GM18511 (cell line): ENCODE results near the gene ARHGAP24.
"Not testable (repeated sequence)": the region's sequence is repeated elsewhere in the genome, so short reads cannot be mapped to it uniquely, and the experiment has no call there.

Experiments used
- ATAC-seq: cut with Tn5 transposase; IDR thresholded peaks from one replicate; pipeline ENCODE4 v1.9.1; 2021; ENCODE audit warnings: mild to moderate bottlenecking, moderate library complexity; ENCODE audit not compliant: unreplicated experiment

The ARHGAP24 gene

DNA sequence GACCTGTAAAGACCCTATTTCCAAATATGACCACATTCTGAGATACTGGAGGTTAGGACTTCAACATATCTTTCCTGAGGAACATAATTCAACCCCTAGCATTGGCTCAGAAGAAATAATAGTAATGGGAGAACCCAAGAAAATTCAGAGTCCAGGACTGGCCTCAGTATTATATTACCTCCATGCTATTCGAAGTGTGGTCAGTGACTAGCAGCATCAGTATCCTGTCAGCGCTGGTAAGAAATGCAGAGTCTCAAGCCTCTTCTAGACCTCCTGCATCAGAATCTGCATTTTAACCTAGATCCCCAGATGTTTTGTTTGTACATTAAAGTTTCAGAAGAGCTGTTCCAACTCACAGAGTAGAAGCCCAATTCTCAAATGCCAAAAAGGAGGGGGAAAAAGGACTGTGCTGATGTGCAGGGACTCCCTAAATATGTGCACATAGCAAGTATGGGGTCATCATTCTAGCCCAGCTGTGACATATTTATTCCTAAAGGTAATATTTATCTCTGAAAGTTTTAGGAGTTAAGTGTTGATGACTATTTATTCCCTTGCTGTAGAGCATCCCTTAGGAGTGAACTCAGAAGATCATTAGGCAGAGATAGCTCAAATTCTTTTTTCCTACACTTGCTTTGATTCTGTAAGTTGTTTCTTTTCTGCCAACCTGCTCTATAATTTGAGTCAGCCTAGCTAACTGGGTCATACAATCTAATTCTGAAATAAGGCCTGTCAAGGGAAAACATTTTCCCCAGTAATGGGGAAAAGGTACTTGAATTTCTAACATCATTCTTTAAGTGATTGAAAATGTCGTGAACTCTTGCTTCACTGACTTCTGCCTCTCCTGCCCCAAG is 361.9 kb downstream of the ARHGAP24 start:
- ATAC-seq = no peak

DNA sequence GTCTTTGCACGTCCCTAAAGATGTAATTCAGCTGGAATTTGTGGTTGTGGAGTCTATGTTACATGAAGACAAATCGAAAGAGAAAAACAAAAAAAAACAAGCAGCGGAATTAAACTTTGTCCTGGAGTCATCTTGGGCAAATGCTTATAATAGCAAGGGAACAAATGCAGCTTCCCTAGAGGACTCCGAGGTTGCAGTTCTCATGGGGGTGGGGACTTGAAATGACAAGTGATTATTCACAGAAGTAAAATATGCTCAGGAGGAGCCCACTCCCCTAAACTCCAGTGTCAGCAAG is 362.4 kb downstream of the ARHGAP24 start:
- ATAC-seq = no peak

DNA sequence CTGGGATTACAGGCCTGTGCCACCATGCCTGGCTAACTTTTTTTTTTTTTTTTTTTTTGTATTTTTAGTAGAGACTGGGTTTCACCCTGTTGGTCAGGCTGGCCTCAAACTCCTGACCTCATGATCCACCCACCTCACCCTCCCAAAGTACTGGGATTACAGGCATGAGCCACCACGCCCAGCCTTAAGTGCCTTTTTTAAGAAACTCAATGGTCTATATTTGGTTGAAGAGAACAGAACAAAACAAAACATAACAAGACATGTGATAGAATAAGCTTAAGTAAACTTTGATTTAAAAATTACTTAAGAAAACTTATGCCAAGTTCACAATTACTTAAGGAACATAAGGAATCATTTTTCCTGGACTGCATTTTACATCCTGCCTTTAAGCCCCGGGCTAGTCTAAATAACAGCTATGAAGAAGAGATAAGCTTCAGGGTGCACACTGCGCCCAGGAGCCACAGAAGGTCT is 365.1 kb downstream of the ARHGAP24 start:
- ATAC-seq = not testable (repeated sequence)

DNA sequence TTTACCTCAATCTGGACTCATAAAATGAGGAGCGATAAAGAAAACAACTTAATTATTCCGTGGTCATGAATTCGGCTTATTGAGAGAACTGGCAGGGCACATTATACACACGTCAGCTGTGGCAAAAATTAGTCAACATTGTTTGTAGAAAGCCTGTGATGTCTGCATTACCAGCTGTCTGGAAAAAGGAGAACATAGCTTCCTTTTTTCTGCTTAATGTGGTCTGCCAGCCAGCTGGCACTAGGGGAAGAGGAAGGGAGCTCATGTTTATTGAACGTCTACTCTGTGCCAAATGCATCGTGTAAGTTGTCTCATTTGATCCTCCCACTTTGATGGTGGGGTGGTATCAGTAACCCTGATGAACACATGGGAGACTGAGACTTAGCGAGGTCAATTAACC is 367.6 kb downstream of the ARHGAP24 start:
- ATAC-seq = no peak

DNA sequence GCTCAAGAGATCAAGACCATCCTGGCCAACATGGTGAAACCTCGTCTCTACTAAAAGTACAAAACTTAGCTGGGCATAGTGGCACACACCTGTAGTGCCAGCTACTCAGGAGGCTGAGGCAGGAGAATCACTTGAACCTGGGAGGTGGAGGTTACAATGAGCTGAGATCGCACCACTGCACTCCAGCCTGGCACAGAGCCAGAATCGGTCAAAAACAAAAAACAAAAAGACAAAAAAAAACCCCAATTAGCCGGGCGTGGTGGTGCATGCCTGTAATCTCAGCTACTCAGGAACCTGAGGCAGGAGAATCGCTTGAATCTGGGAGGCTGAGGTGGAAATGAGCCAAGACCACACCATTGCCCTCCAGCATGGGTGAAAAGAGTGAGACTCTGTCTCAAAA is 378.8 kb downstream of the ARHGAP24 start:
- ATAC-seq = not testable (repeated sequence)

DNA sequence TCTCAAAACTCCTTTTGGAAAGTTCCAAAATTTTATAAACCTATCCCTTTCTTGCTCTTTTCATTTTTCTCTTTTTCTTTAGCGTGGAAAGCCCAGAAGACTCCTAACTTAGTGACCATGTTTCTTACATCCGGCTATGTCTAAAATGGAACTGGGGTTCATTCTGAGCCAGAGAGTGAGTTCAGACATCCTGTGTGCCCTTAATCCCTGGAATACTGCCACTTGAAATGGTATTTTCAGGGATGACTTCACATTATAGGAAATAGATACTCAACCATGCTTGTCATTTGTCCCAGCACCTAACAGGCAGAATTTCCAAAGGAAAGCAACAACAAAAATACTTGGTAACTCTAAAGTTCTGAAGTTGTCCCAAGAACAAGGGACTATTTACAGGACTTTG is 379.6 kb downstream of the ARHGAP24 start:
- ATAC-seq = no peak

DNA sequence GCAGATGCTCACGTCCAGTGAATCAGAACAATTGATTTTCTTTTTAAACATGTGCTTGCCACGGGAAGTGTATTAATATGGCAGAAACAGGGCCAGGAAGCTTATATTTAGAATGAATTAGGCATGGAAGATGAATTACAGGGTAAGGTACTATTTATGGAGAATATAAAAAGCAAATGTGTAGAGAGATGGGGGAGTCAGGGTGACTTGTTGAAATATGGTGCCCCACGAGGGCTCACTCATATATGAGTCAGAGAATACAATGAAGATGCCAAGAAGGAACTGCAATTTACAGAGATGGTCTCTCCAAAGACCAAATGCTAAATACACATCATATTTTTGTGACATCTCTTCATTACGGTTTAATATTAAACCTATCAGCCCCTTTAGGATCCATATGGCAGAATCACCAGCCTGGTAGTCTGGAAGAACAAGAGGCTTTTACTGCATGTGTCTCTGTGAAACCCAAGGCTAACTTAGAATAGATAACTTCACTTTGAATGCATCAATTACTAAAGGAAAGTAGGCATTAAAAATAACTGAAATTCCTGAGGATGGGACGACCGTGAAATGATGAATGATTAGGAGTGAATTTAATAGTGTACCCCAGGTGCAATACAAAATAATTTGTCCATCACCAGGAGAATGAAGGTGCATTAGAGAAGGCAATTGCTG is 385.3 kb downstream of the ARHGAP24 start:
- ATAC-seq = no peak

DNA sequence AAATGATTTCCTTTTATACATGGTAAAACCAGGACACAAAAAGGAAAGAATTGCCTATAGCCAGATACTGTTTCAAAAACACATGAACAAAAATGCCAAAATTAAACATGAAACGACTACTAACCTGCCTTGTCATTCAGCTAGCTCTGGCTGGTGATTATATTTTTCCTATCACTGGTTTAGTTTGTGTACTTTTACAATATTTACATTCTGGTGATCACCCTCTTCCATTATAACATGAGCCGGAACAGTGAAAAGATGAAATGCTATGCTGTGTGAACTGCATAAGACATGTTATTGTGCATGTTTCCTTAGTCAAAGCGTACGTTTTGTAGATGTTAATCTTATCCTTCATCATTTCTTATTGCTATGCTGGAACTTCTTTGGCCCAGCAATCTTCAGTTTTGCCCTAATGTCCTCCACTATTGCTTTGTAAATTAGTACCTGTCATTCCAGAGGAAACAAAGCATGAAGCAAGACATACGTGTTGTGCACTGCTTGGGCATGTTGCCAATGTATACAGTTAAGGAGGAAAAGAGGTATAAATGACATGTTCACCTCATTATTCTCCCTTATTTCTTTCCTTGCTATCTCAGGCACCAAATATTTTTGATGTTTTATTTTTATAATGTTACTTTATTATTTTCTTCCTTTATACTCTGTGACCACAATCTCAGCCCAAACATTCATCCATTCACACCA is 386.3 kb downstream of the ARHGAP24 start:
- ATAC-seq = no peak

DNA sequence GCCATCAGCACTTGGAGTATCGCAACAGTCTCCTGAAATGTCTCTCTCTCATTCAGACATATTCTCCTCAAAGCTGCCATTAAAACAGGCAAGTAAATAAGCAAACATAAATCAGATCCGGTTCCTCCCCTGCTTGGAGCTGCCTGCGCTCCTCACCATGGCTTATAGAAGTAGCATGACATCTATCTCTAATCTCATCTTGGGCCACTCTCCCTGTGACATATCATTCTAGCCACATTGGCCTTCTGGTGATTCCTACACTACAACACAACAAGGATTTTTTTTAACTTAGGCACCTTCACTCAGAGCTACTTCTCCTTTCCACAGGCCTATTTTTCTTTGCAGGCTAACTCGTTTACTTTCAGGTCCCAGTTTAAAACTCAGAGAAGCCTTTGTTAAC is 387.9 kb downstream of the ARHGAP24 start:
- ATAC-seq = no peak

DNA sequence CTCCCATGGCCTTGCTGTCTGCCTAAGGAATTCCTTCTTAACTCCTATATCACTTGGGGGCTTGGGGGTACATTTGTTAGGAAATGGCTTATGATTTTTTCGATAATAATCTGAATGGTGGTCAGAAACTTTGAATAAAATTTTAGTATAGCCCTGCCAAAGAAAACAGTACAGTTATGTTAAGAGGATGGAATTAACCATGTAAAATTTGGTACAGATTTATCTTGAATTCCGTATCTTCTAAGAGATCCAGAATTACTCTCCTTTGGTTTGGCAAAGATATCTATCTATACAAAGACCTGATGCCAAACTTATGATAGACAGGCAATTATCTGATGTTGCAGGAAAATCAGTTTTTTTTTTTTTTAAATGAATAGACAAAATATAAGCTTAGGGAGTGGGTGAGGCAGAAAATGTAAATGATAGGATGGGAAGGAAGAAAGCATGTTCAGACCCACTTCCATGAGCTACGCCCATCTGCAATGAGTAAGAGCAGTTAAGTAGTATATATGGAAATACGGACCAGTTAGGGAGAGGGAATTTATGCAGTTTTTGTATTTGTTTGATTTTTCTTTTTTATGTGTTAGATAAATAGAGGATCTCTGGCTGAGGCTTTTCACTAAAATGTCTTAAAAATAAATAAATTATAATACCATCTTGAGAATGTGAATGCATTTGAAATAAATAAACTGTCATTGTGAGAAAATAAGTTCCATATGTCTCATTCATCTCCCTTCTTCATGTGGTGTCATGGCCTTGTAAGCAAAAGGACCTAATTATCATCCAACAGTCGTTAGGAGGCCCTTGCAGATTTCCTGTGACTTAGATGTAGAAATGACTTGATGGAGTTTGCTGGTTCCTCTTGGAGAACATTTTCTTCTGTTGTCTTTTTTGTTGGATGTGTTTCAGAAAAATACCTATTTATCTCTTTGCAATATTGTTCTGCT is 389.6 kb downstream of the ARHGAP24 start:
- ATAC-seq = no peak

DNA sequence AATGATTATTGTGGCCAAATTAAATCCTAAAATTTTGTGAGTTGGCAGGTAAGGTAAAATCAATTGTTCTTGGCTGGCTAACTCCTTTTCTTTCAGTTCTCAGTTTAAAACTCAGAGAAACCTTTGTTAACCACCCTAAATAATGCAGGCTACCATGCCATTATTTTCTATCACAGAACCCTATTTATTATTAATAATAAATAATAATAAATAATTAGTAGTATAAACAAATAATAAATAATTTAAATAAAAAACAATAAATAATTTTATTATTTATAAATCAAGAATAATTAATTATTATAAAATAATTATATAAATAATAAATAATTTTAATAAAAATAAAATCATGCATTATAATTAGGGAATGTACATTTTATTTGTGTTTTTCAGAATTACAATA is 390.3 kb downstream of the ARHGAP24 start:
- ATAC-seq = no peak

DNA sequence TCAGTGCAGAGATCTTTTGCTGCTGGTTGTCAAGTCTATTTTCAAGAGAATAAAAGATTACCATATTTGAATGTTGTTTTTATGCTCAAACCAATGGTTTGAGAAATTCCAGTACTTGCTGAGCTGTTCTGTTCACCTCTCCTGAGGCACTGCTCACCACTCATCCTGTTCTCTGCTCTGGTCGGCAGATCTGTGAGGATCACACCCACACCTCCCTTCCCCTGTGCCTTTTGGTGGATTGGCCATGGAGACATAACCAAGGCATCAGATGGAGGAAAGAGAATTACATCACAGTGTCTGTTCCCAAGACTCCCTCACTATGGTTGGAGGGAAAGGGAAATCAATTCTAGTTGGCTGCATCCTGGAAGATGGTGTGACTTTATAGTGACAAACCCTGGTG is 391.6 kb downstream of the ARHGAP24 start:
- ATAC-seq = no peak

DNA sequence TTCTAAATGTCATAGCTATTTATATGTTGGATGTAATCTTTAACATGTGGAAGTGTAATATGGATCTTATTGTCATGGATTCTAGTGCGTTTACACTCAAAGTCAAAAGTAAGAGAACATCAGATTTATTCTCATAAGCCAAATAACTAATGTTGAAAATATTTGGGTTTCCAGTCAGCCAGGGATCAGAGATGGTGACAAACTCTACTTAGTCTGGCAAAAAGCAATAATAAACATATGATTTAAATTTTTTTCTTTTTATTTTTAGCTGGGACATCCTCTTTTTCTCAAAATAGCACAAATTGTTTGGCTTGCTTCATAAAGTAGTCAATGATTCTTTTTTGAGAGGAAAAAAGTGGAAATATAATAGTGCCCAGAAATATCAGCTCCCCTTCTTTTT is 392.3 kb downstream of the ARHGAP24 start:
- no peak for ATAC-seq

DNA sequence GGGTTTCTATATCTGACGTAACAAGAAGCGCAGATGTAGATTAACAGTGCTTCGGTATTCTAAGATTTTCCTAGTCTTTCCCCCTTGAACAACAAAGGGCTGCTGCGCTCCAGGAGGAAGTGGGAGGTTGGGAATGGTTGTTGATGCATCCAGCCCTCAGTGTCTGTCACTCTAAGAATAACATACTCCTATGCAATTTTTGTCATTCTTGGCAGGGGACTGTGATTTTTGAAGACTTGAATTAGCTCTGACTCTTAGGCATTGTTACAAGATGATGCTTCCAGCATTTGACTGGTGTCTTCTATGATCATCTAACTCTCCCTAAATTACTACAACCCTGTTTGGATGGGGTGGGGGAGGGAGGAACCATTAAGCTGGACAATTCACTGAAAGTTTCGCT is 394.2 kb downstream of the ARHGAP24 start:
- ATAC-seq = no peak

DNA sequence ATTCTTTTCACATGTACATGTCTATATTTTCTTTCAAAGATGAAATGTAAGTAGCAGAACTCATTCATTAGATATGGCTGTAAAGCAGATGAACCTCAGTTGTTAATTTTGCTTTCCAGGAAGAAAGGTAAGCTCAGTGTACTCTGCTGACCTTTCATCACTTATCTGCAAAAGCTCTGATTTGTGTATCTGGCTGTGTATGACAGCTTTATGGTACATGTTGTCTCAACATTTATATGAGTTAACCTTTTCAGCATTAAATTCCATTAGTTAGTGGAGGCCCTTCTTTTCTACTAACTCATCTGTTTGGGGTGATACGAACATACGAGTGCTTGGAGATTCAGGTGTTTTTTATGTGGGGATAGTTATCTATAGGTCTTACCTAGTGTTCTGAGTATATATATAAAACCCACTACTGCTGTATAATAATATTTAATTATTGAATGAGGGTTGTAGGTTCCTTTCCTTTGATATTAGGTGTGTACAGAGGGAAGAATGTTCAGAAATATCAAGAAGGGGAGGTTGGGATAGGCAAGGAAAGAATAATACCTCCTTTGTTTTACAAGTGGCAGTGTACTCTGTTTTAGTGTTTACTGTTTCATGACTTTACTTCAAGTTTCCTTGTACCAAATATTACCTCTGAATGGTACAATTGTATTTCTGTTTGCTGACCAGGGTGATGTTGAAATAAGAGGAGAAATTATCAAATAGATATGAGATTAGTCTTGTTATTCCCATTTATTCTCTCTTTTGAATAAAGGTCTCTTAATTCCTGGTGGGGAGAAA is 395.5 kb downstream of the ARHGAP24 start:
- no peak for ATAC-seq

DNA sequence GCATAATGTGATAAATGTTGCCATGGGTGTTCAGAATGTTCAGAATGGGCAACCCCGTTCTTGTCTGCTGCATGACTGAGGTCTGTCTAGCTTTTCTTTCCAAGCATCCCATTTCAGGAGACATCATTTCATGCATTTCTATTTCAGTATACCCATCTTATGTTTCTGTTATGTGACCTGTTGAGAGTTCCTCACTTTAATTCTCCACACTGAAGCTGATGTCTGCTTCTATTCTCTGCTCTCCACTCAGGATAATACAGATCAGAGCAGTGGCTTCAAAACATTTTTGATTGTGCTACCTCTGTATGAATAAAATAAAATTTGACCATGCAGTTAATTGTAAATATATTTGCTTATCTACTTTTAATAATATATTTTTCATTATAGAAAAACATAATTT is 398.6 kb downstream of the ARHGAP24 start:
- ATAC-seq = no peak

DNA sequence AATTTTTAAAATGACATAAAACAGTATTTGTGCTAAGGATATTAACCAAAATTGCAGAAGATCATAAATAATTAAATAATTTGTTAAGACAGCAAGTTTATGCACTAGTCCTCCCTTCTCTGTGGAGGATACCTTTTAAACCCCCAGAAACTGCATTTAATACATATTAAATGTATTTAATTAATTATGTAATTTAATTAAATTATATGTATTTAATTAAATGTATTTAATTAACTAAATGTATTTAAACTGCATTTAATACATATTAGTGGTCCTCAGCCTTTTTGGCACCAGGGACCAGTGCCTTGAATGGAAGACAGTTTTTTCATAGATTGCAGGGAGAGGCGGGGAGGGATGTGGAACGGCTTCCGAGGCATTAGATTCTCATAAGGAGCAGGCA is 404.6 kb downstream of the ARHGAP24 start:
- ATAC-seq = no peak

DNA sequence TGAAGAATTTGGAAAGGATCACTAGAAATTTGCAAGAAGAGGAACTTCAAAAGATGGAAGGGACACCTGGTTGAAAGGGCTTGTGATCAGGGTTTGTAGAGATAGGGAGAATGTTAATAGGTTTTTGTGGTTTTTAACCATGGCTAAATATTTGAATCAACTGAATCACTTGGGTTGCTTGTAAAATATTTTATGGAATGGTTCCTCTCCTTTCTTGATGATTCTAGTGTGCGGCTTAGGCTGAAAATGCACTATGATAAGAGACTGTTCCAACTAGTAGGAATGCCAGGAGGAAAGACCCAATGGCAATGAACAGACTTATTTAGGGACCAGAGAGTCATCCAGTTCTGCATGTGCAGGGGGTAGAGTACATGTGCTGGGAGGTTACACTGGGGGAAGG is 408.2 kb downstream of the ARHGAP24 start:
- no peak for ATAC-seq

DNA sequence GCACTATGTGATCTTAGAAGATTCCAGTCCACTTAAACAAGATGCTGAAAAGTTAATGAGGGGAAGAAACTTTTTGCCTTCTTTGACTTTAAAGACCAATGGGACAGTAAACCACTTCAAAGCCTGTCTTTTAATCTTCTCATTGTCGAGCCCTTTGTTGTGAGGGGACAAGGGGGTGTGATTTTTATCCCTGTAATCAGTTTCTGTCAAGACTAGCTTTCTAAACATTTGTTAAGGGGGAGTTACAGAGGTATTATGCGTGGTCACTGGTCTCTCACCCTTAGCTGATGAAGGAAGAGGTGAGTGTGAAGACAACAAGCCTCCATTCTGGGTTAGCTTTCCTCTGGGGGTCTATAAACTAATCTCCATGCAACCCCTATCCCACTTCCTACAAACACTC is 409.3 kb downstream of the ARHGAP24 start:
- ATAC-seq = no peak

DNA sequence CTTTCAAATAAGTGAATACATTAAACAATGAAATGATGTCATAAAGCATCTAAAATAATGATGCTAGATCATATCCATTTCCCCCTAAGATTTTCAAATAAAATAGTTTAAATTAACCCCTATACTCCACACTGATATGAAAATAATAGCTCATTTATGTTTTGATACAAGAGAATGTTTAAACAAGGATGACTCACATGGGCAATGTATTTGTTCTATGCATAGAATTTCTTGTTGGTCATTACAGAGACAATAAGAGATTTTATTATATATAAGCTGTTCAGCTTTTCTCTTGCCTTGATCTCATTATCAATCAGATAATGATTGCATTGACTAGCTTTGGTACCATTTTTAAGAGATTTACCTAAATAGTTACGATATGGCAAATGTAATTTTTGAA is 411.7 kb downstream of the ARHGAP24 start:
- ATAC-seq = no peak
